GM12878 (cell line): ENCODE results near the gene TNS4.

ENCODE experiments used
- BCL11A ChIP-seq: IDR thresholded peaks from 2 replicates; pipeline ENCODE4 v1.6.1; 2011; ENCODE audit warnings: low read depth, low read length
- CREB1 ChIP-seq: IDR thresholded peaks from 2 replicates; pipeline ENCODE4 v1.6.1; 2012; ENCODE audit warnings: low read depth, mild to moderate bottlenecking, inconsistent platforms
- CTCF ChIP-seq, 3 experiments: IDR thresholded peaks in 2 of 3; conservative IDR thresholded peaks in 1 of 3; 2 replicates each; pipeline ENCODE4 v1.5.1; 2011; ENCODE audit warnings: low read depth in 3 of 3, low read length in 3 of 3, mild to moderate bottlenecking in 3 of 3, control low read depth in 2 of 3, moderate library complexity in 2 of 3, inconsistent platforms in 1 of 3, mixed read lengths in 1 of 3; ENCODE audit not compliant: control insufficient read depth in 2 of 3, insufficient read depth in 1 of 3; ENCODE audit errors: extremely low read depth in 1 of 3
- EP300 ChIP-seq, 2 experiments: fragments of 150-350 bp in 1 of 2; IDR thresholded peaks; 2 replicates each; pipeline ENCODE4 v1.6.1; 2011 to 2012; ENCODE audit warnings: low read depth in 2 of 2, low read length in 2 of 2, borderline replicate concordance in 1 of 2, improper control_type of control experiment in 1 of 2, inconsistent platforms in 1 of 2; ENCODE audit not compliant: control insufficient read depth in 1 of 2
- MLLT1 ChIP-seq: fragments of 450-650 bp; IDR thresholded peaks from 2 replicates; pipeline ENCODE4 v1.6.1; 2016; ENCODE audit warnings: mild to moderate bottlenecking
- MYC ChIP-seq: IDR thresholded peaks from 2 replicates; pipeline ENCODE4 v1.6.1; 2011; ENCODE audit warnings: mild to moderate bottlenecking, low read length, moderate library complexity, inconsistent platforms; ENCODE audit not compliant: insufficient read depth, insufficient replicate concordance, insufficient read length, severe bottlenecking
- NR2C2 ChIP-seq: IDR thresholded peaks from 2 replicates; pipeline ENCODE4 v1.6.1; 2011; ENCODE audit warnings: borderline replicate concordance, low read depth; ENCODE audit not compliant: control insufficient read depth, insufficient read length
- POLR2A ChIP-seq: IDR thresholded peaks from 2 replicates; pipeline ENCODE4 v1.6.1; 2011; ENCODE audit warnings: low read depth, mild to moderate bottlenecking, low read length
- POLR2AphosphoS5 ChIP-seq: IDR thresholded peaks from 2 replicates; pipeline ENCODE4 v1.6.1; 2011; ENCODE audit warnings: mild to moderate bottlenecking, low read length, inconsistent platforms
- RAD21 ChIP-seq: IDR thresholded peaks from 2 replicates; pipeline ENCODE4 v1.6.1; 2011; ENCODE audit warnings: mild to moderate bottlenecking, low read depth, low read length, moderate library complexity; ENCODE audit not compliant: insufficient read depth
- RUNX3 ChIP-seq: IDR thresholded peaks from 2 replicates; pipeline ENCODE4 v1.6.1; 2012; ENCODE audit warnings: low read length, inconsistent platforms
- SKIL ChIP-seq: fragments of 450-650 bp; IDR thresholded peaks from 2 replicates; pipeline ENCODE4 v1.6.1; 2017; ENCODE audit warnings: mild to moderate bottlenecking, low read depth, inconsistent platforms; ENCODE audit not compliant: poor library complexity, severe bottlenecking
- ZBED1 ChIP-seq: IDR thresholded peaks from 2 replicates; pipeline ENCODE4 v1.6.1; 2016; ENCODE audit warnings: borderline replicate concordance

- TF ChIP-seq RAD21: no peak
- TF ChIP-seq POLR2AphosphoS5: no peak
- no peak for TF ChIP-seq RUNX3
- TF ChIP-seq MLLT1: no peak
- TF ChIP-seq ZBED1: no peak
- TF ChIP-seq NR2C2: no peak
- TF ChIP-seq EP300 (IDR thresholded peaks at IDR 0.05; ENCODE audit: borderline replicate concordance in 1 of 2, control insufficient read depth in 1 of 2, low read depth in 2 of 2, low read length in 2 of 2): no peak
- no peak for TF ChIP-seq BCL11A
- TF ChIP-seq CTCF (IDR thresholded peaks at IDR 0.05 in 2 of 3, conservative IDR thresholded peaks at IDR 0.05 in 1 of 3; ENCODE audit: control insufficient read depth in 2 of 3, extremely low read depth in 1 of 3, insufficient read depth in 1 of 3, low read depth in 3 of 3, low read length in 3 of 3): no peak
- TF ChIP-seq POLR2A: no peak
- TF ChIP-seq SKIL: no peak
- TF ChIP-seq CREB1: no peak
- no peak for TF ChIP-seq MYC
Measured at GRCh38 chr17:40447806-40448205, 53.6 kb downstream of the TNS4 start.
